Metanephros (tissue), 2 donors: ENCODE measurements around the gene CD81. TPM values are rescaled to one million over a fixed set of nuclear protein-coding genes. Genes with fewer than 3 reads are reported as not detected.

ENCODE experiments used
- small RNA-seq: library from RNA; depleted of rRNA; stranded (forward); fragments of <200 nt; gene quantifications from one replicate; pipeline ENCODE3, GENCODE V24; 2014; ENCODE audit warnings: low replicate concordance
- total RNA-seq: library from RNA; depleted of rRNA; stranded (reverse); fragments of >200 nt; gene quantifications from one replicate; pipeline ENCODE4 v1.2.3, GENCODE V29; 2014

Gene CD81
- 550 TPM for total RNA-seq

GRCh38 chr11:2376751-2377451 is at the start of gene CD81:
CD81 (plus strand) TSS chr11:2377310; CDS start chr11:2377550, 240 bp downstream.

DNA sequence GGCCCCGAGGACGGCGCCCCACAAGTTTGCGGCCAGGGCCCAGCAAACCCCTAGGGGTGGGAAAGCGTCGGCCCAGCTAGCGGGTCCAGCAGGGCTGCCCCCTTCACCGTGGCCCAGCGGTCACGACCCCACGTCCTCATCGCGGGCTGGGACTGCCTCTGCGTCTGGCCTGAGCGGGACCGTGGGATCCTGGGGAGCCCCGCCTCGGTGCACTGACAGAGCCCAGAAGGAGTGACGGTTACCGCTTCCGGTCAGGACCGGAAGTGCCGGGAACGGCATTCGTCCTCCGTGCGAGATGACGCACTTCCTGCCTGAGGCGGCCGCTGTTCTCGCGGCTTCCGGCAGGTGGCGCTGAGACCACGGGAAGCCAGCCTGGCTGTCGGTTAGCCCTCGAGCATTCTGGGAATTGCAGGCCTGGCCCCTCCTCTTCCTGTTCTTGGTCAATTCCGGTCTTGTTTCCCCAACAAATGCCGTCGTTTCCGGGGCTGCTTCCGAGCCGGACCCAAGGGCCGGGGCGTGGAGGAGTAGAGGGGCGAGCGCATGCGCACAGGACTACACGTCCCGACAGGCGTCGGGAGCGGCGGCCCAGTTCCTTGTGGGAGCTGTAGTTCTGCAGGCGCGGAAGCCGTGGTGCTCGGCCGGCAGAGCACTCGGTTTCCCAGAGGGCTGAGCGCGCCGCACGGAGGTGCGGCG is 23.1 kb downstream of the CD81 start, which contains the start of gene TSSC4:
Gene TSSC4, plus strand, starts transcription at position 682 of the 693 bp plus-strand sequence. CDS start 1,884 bp downstream, outside the sequence.

GRCh38 chr11:2443881-2444820 is 67.0 kb downstream of the CD81 start, which contains the start of gene TRPM5:
TRPM5 (minus strand) TSS chr11:2444514; CDS start chr11:2423036, 21,478 bp downstream.

DNA sequence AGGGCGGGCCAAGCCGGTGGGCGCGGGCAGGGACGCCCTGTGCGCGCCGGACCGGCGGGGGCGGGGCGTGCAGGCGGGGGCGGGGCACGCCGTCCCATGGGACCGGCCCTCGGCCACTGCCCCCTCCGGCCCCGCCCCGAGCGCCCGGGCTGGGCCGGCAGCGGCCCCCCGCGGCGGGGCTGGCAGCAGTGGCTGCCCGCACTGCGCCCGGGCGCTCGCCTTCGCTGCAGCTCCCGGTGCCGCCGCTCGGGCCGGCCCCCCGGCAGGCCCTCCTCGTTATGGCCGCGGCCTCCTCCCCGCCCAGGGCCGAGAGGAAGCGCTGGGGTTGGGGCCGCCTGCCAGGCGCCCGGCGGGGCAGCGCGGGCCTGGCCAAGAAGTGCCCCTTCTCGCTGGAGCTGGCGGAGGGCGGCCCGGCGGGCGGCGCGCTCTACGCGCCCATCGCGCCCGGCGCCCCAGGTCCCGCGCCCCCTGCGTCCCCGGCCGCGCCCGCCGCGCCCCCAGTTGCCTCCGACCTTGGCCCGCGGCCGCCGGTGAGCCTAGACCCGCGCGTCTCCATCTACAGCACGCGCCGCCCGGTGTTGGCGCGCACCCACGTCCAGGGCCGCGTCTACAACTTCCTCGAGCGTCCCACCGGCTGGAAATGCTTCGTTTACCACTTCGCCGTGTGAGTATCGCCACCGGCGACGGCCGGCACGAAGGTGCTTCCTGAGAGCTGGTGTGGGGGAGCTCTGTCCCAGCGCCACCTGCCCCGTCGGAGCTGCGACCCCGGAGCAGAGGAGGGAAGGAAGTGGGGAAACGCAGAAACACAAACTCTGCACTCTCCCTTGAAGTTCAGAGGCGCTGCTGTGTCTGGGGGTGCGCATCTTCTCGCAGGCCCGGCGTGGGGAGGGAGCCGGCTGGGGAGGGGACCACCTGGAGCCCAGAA is 68.0 kb downstream of the CD81 start, which contains the start of gene KCNQ1:
Gene KCNQ1, plus strand, starts transcription at position 188 of the 925 bp plus-strand sequence. Its CDS starts 91 bp downstream, at position 279.

Small RNA genes within 50 kb of the gene (small RNA-seq; reads per million reads assigned to genes)
- gene RF00019, result not detected

Other genes starting within 250 kb of the CD81 start
- 562 TPM for gene IGF2, start 237.9 kb upstream of the CD81 start, total RNA-seq
- 0.35 TPM for gene INS, start 216.1 kb upstream of the CD81 start, total RNA-seq
- 1.3 TPM for gene TH, start 205.5 kb upstream of the CD81 start, total RNA-seq
- 7.6 TPM for gene ASCL2, start 106.7 kb upstream of the CD81 start, total RNA-seq
- gene C11orf21, start 75.4 kb upstream of the CD81 start, total RNA-seq, result 3.2 TPM
- 7.0 TPM for gene TSPAN32, start 75.3 kb upstream of the CD81 start, total RNA-seq
- 36.1 TPM for gene TSSC4, start 23.4 kb downstream of the CD81 start, total RNA-seq
- gene TRPM5, start 67.2 kb downstream of the CD81 start, total RNA-seq, result 1.1 TPM
- 17.4 TPM for gene KCNQ1, start 67.7 kb downstream of the CD81 start, total RNA-seq